Measurements from ENCODE around the gene ZNF512B.
A peak's percentile ranks its signal among the peaks of the same experiment; 100 is the strongest.

DNA sequence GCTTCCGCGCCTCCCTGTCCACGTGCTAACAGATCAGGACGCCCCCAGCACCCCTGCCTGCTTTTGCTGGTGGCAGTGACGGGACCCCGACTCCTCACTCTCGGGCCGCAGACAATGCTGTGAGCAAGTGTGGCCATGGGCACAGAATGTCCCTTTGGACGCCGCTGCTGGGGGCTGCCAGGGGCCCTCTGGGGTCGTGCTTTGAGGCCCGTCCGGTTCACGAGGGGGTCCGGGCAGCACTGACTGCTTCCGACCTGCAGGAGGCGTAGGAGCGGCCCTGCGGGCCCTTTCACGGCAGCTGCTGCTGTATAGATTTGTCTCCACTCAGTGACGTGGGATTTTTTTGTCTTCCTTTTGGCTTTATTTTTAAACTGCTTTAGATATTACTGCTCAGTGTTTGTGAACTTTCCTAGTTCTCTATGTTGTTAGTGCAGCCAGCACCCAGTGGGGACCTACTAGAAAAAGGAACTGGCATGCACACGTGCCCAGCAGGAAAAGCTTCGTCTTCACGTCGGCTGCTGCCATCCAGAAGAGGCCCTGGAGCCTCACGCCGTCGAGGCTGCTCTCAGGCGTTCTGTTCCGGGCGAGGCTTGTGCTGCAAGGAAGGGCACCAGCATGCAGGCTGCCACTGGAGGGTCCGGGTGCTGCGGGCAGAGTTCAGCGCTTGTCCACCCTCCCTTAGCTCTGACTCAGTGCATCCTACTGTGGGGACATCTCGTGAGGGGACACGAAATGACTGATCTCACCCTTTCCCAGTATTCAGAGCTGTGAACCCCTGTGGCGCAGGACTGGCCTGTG, 35.3 kb downstream of the ZNF512B start:
- no peak for TF ChIP-seq POLR2AphosphoS5 (IDR thresholded peaks at IDR 0.05)
- no peak for TF ChIP-seq EP300 (IDR thresholded peaks at IDR 0.05)
- TF ChIP-seq, protein P1, sequence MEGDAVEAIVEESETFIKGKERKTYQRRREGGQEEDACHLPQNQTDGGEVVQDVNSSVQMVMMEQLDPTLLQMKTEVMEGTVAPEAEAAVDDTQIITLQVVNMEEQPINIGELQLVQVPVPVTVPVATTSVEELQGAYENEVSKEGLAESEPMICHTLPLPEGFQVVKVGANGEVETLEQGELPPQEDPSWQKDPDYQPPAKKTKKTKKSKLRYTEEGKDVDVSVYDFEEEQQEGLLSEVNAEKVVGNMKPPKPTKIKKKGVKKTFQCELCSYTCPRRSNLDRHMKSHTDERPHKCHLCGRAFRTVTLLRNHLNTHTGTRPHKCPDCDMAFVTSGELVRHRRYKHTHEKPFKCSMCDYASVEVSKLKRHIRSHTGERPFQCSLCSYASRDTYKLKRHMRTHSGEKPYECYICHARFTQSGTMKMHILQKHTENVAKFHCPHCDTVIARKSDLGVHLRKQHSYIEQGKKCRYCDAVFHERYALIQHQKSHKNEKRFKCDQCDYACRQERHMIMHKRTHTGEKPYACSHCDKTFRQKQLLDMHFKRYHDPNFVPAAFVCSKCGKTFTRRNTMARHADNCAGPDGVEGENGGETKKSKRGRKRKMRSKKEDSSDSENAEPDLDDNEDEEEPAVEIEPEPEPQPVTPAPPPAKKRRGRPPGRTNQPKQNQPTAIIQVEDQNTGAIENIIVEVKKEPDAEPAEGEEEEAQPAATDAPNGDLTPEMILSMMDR (IDR thresholded peaks at IDR 0.05): peak in 1 of 7 experiments; percentile 16
- TF ChIP-seq POLR2A (IDR thresholded peaks at IDR 0.05): no peak
